Gastroesophageal sphincter (tissue), 4 donors: ENCODE results near the gene AGBL3. TPM values are rescaled to one million over a fixed set of nuclear protein-coding genes. Genes with fewer than 3 reads are reported as not detected.

ENCODE experiments used
- ATAC-seq: fragments of 150-250 bp; one replicate; pipeline ENCODE4 v1.9.1; 2016; ENCODE audit warnings: mild to moderate bottlenecking, moderate library complexity
- H3K27ac ChIP-seq, 4 donors: fragments of 200-600 bp; sonication (generic) in 3 of 4; 1 replicate in 3 of 4; 2 replicates in 1 of 4; pipeline ENCODE4 v1.5.1; 2016 to 2019
- H3K27me3 ChIP-seq: fragments of 200-600 bp; sonication (generic); one replicate; pipeline ENCODE4 v1.5.1; 2019
- H3K36me3 ChIP-seq, 2 donors: fragments of 200-600 bp; sonication (generic); one replicate each; pipeline ENCODE4 v1.5.1; 2019; ENCODE audit warnings: control low read depth in 1 of 2
- H3K4me1 ChIP-seq, 3 donors: fragments of 200-600 bp; sonication (generic); 1 replicate in 2 of 3; 2 replicates in 1 of 3; pipeline ENCODE4 v1.5.1; 2016 to 2019; ENCODE audit warnings: control low read depth in 2 of 3
- H3K4me3 ChIP-seq, 2 donors: fragments of 200-600 bp; sonication (generic); one replicate each; pipeline ENCODE4 v1.5.1; 2019; ENCODE audit warnings: mild to moderate bottlenecking in 1 of 2, moderate library complexity in 1 of 2
- H3K9me3 ChIP-seq, 3 donors: fragments of 200-600 bp; sonication (generic); one replicate each; pipeline ENCODE4 v1.5.1; 2017 to 2019; ENCODE audit warnings: control low read depth in 2 of 3
- EP300 ChIP-seq: sonication (generic); formaldehyde crosslinking; IDR thresholded peaks from one replicate; pipeline ENCODE4 v1.6.1; 2017; ENCODE audit warnings: antibody characterized with exemption, mild to moderate bottlenecking
- POLR2A ChIP-seq, 2 donors: fragments of 450-650 bp; IDR thresholded peaks; one replicate each; pipeline ENCODE4 v1.6.1; 2017; ENCODE audit warnings: antibody characterized with exemption in 2 of 2, mild to moderate bottlenecking in 2 of 2, moderate library complexity in 1 of 2
- POLR2AphosphoS5 ChIP-seq: sonication (generic); formaldehyde crosslinking; IDR thresholded peaks from one replicate; pipeline ENCODE4 v1.6.1; 2017; ENCODE audit warnings: antibody characterized with exemption
- WGBS, 2 donors: methylation state at CpG; one replicate each; pipeline ENCODE4 v1.1.5; 2018; ENCODE audit warnings: low coverage in 1 of 2; 5-methylcytosine and 5-hydroxymethylcytosine counted together
- total RNA-seq, 4 donors: library from RNA; depleted of rRNA; stranded (reverse); fragments of >200 nt; gene quantifications; one replicate each; pipeline ENCODE4 v1.1.0, GENCODE V29; 2016
- TF ChIP-seq, protein P1 (sequence below), 4 experiments: fragments of 200-600 bp in 2 of 4; fragments of 450-650 bp in 2 of 4; sonication (generic) in 1 of 4; IDR thresholded peaks; one replicate each; pipeline ENCODE4 v1.5.1; 2017 to 2019; ENCODE audit warnings: antibody characterized with exemption in 4 of 4, mild to moderate bottlenecking in 2 of 4, moderate library complexity in 2 of 4

Gene AGBL3
- total RNA-seq, 4 donors from 2014 or later: 0.30 to 5.6 (median 3.1) TPM

DNA sequence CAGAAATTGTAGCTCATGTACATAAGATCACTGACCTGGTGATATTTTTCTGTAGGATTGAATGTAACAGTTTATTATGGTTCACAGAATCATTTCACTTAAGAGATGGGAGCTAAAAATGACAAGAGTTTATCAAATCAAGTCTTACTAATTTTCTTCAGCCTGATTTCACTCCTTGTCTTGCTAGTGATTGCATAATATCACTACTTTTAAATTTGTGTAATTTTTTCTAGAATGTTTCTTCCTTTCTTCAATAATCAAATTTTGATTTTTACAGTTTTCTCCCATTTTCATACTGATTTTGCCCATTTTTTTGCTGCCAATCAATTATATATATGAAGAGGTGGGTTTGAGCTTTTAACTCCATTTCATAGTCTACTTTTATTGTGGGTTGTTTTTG lies 92.8 kb downstream of the AGBL3 start:
- Histone ChIP-seq H3K36me3 (no peaks in the 10 kb centered on the region), H3K4me1 (no peaks in the 10 kb centered on the region), H3K27ac (no peak overlapping the region), H3K4me3 (no peak overlapping the region), H3K27me3 (no peaks in the 10 kb centered on the region), H3K9me3 (no peaks in the 10 kb centered on the region)
- no peak for ATAC-seq
- no peak for TF ChIP-seq POLR2A (IDR thresholded peaks at IDR 0.05)

DNA sequence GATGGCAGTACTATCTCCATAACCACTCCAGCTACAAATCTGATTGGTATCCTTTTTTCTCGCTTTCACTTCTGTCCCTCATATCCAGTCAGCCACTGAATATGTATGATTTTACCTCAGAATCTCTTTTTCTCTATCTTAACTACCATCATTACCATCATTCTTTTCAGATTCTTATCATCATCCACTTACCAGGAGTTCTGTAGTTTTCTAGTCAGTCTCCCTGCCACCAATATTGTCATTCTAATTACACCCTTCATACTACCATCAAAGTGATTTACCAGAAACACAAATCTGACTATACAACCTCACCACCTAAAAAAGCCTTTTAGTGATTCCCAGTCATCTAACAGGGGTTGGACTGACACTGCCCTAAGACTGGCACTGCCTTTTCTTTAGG lies 96.7 kb downstream of the AGBL3 start:
- no peaks in the 10 kb centered on the region for H3K36me3 ChIP-seq
- H3K27ac ChIP-seq: no peak overlapping the region
- no peak overlapping the region for H3K4me3 ChIP-seq
- WGBS, 2 donors: 0% methylated on average over 1 of the region's 1 CpG
- no peak for TF ChIP-seq EP300
- TF ChIP-seq, protein P1, sequence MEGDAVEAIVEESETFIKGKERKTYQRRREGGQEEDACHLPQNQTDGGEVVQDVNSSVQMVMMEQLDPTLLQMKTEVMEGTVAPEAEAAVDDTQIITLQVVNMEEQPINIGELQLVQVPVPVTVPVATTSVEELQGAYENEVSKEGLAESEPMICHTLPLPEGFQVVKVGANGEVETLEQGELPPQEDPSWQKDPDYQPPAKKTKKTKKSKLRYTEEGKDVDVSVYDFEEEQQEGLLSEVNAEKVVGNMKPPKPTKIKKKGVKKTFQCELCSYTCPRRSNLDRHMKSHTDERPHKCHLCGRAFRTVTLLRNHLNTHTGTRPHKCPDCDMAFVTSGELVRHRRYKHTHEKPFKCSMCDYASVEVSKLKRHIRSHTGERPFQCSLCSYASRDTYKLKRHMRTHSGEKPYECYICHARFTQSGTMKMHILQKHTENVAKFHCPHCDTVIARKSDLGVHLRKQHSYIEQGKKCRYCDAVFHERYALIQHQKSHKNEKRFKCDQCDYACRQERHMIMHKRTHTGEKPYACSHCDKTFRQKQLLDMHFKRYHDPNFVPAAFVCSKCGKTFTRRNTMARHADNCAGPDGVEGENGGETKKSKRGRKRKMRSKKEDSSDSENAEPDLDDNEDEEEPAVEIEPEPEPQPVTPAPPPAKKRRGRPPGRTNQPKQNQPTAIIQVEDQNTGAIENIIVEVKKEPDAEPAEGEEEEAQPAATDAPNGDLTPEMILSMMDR (IDR thresholded peaks at IDR 0.05): no peak
- no peak for TF ChIP-seq POLR2A (IDR thresholded peaks at IDR 0.05)
- TF ChIP-seq POLR2AphosphoS5: no peak
- H3K4me1 ChIP-seq: no peaks in the 10 kb centered on the region
- ATAC-seq: no peak
- no peaks in the 10 kb centered on the region for H3K27me3 ChIP-seq
- H3K9me3 ChIP-seq: no peaks in the 10 kb centered on the region

DNA sequence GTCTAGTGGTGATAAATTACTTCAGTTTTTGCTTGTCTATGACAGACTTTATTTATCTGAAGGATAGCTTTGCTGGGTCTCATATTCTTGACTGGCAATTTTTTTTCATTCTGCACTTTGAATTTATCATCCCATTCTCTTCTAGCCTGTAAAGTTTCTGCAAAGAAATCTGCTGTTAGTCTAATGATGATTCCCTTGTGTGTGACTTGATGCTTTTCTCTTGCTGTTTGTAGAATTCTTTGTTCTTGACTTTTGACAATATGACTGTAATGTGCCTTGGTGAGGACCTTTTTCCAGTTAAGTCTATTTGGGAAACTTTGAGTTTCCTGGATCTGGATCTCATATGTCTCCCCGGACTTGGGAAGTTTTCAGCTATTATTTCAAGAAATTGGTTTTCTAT lies 102.3 kb downstream of the AGBL3 start:
- Histone ChIP-seq H3K4me3 (no peak overlapping the region), H3K4me1 (no peaks in the 10 kb centered on the region), H3K36me3 (no peaks in the 10 kb centered on the region), H3K9me3 (no peaks in the 10 kb centered on the region), H3K27me3 (no peaks in the 10 kb centered on the region), H3K27ac (no peak overlapping the region)
- WGBS, 2 donors: 83 to 100% methylated on average over 1 of the region's 1 CpG
- ATAC-seq: no peak
- no peak for TF ChIP-seq POLR2A (IDR thresholded peaks at IDR 0.05)
- TF ChIP-seq POLR2AphosphoS5: no peak
- no peak for TF ChIP-seq EP300
- TF ChIP-seq, protein P1 (IDR thresholded peaks at IDR 0.05): no peak

DNA sequence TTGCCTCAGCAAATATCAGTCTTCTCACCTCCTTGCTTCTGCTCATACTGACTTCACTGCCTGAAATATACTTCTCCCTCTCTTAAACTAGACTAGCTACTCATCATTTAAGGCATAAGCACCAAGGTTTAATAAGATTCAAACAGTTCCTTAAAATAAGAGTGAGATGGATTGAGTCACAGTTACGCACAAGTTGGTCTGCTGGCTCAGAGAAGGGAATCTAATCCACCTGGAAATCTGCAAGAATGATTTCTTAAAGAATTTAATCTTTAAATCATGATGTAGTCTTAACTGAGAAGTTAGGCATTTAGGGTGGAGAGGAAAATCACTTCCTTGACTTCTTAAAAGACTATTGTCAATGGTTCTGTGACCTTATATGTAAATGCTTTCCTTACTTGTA lies 105.4 kb downstream of the AGBL3 start:
- no peaks in the 10 kb centered on the region for H3K36me3 ChIP-seq
- no peaks in the 10 kb centered on the region for H3K27me3 ChIP-seq
- H3K27ac ChIP-seq: no peak overlapping the region
- ATAC-seq: no peak
- WGBS, 2 donors: 85 to 88% methylated on average over 1 of the region's 1 CpG
- H3K9me3 ChIP-seq: no peaks in the 10 kb centered on the region
- no peak overlapping the region for H3K4me3 ChIP-seq
- no peak for TF ChIP-seq EP300
- no peak for TF ChIP-seq POLR2A (IDR thresholded peaks at IDR 0.05)
- TF ChIP-seq, protein P1 (IDR thresholded peaks at IDR 0.05): no peak
- no peak for TF ChIP-seq POLR2AphosphoS5
- H3K4me1 ChIP-seq: no peaks in the 10 kb centered on the region

DNA sequence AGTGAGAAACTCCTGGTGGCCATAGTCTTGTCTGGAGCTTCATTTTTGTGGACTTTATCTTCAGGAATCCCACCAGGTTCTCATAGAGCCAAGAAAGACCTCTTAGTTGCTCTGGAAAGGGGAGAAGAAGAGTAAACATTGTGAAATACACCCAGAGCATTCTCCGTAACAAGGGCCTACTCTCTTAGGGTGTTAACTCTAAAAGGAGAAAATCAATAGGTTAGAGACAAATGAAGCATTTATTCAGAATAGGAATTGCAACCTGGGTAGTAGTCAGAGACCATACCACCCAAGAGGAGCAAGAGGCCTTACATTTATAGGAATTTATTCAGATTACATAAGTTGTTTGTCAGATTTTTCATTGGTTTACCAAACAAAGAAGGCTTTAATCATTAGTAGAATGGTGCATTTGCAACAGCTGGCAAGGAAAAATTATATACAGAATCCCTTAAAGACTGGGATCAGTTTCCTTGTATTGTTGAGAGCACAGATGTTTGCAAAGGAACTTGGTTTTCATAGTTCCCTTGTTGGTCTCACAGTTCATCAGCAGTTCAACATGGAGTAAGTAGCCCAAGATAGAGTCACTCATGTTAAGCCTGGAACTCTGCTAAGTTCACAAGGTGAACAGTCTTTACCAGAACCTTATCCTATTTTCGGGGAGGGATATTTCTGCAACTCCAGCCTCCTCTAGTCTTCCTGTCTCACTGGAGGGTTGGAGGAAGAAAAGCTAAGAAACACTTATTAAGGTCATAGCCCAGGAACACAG lies 108.3 kb downstream of the AGBL3 start:
- no peak overlapping the region for H3K4me3 ChIP-seq
- no peaks in the 10 kb centered on the region for H3K4me1 ChIP-seq
- ATAC-seq: no peak
- 80 to 83% methylated on average over 1 to 2 of the region's 2 CpGs for WGBS, 2 donors
- H3K27ac ChIP-seq: no peak overlapping the region
- no peaks in the 10 kb centered on the region for H3K36me3 ChIP-seq
- TF ChIP-seq POLR2A (IDR thresholded peaks at IDR 0.05) (no peak), EP300 (no peak), POLR2AphosphoS5 (no peak)
- TF ChIP-seq, protein P1 (IDR thresholded peaks at IDR 0.05): no peak
- no peaks in the 10 kb centered on the region for H3K27me3 ChIP-seq
- no peaks in the 10 kb centered on the region for H3K9me3 ChIP-seq
